HG03354 (cell line): ENCODE results near the gene MLLT1.

ENCODE experiments used
- ATAC-seq: cut with Tn5 transposase; IDR thresholded peaks from one replicate; pipeline ENCODE4 v1.9.1; 2021; ENCODE audit warnings: mild to moderate bottlenecking; ENCODE audit not compliant: unreplicated experiment, poor library complexity, severe bottlenecking

The MLLT1 gene

GRCh38 chr19:6225232-6225865 lies 54.4 kb downstream of the MLLT1 start:
- no peak for ATAC-seq

GRCh38 chr19:6224308-6224675 lies 55.5 kb downstream of the MLLT1 start:
- ATAC-seq = no peak

GRCh38 chr19:6223461-6224307 lies 56.1 kb downstream of the MLLT1 start:
- no peak for ATAC-seq

GRCh38 chr19:6222884-6223283 lies 56.9 kb downstream of the MLLT1 start:
- no peak for ATAC-seq

GRCh38 chr19:6221878-6222746 lies 57.7 kb downstream of the MLLT1 start:
- no peak for ATAC-seq

GRCh38 chr19:6221220-6221877 lies 58.4 kb downstream of the MLLT1 start:
- no peak for ATAC-seq

- no peak for ATAC-seq
Observed at GRCh38 chr19:6220385-6221191, 59.2 kb downstream of the MLLT1 start.

- ATAC-seq = no peak
Observed at GRCh38 chr19:6219586-6220290, 60.0 kb downstream of the MLLT1 start.

- no peak for ATAC-seq
Observed at GRCh38 chr19:6219147-6219525, 60.6 kb downstream of the MLLT1 start.

GRCh38 chr19:6218491-6219146 lies 61.2 kb downstream of the MLLT1 start:
- no peak for ATAC-seq

- no peak for ATAC-seq
Observed at GRCh38 chr19:6217752-6218334, 61.9 kb downstream of the MLLT1 start.

- no peak for ATAC-seq
Observed at GRCh38 chr19:6216996-6217751, 62.6 kb downstream of the MLLT1 start.

- no peak for ATAC-seq
Observed at GRCh38 chr19:6216236-6216995, 63.4 kb downstream of the MLLT1 start.

- ATAC-seq = no peak
Observed at GRCh38 chr19:6215701-6216235, 64.0 kb downstream of the MLLT1 start.

GRCh38 chr19:6214881-6215541 lies 64.8 kb downstream of the MLLT1 start:
- no peak for ATAC-seq
